Stimulated activated CD4-positive, alpha-beta T cell treated with anti-CD3 and anti-CD28 coated beads, Interleukin-12 subunit alpha, Interleukin-12 subunit beta, amount 100 ng/mL, for 24 hours (primary cell): ENCODE measurements around the gene SNHG17.
"Not testable (repeated sequence)": the region's sequence is repeated elsewhere in the genome, so short reads cannot be mapped to it uniquely, and the experiment has no call there.

Experiments used
- DNase-seq, 2 experiments: peaks; one replicate each; pipeline ENCODE4 v3.0.0-alpha.2; 2020; ENCODE audit warnings: low read depth in 2 of 2

Gene SNHG17

GRCh38 chr20:38447931-38448675 lies 13.0 kb upstream of the SNHG17 start:
- no peak for DNase-seq

- DNase-seq: no peak
Observed at GRCh38 chr20:38447251-38447661, 12.1 kb upstream of the SNHG17 start.

- DNase-seq: peak; percentile 83 to 95
Observed at GRCh38 chr20:38446441-38447209, 11.5 kb upstream of the SNHG17 start.

GRCh38 chr20:38445901-38446425 lies 10.8 kb upstream of the SNHG17 start:
- DNase-seq: no peak

GRCh38 chr20:38445381-38445796 lies 10.3 kb upstream of the SNHG17 start:
- no peak for DNase-seq

- DNase-seq: no peak
Observed at GRCh38 chr20:38441916-38442315, 6.8 kb upstream of the SNHG17 start.

GRCh38 chr20:38441110-38441509 lies 6.0 kb upstream of the SNHG17 start:
- not testable (repeated sequence) for DNase-seq

- no peak for DNase-seq
Observed at GRCh38 chr20:38437796-38438195, 2.7 kb upstream of the SNHG17 start.

- no peak for DNase-seq
Observed at GRCh38 chr20:38435555-38435939, 419 bp upstream of the SNHG17 start.

- no peak for DNase-seq
Observed at GRCh38 chr20:38434301-38434741, 807 bp downstream of the SNHG17 start.

- DNase-seq: no peak
Observed at GRCh38 chr20:38433304-38433972, 1.7 kb downstream of the SNHG17 start.

- DNase-seq: not testable (repeated sequence)
Observed at GRCh38 chr20:38432870-38433269, 2.3 kb downstream of the SNHG17 start.

GRCh38 chr20:38432292-38432691 lies 2.8 kb downstream of the SNHG17 start:
- no peak for DNase-seq

- no peak for DNase-seq
Observed at GRCh38 chr20:38430679-38431325, 4.3 kb downstream of the SNHG17 start.

GRCh38 chr20:38429301-38429700 lies 5.8 kb downstream of the SNHG17 start:
- DNase-seq: no peak

GRCh38 chr20:38428800-38429199 lies 6.3 kb downstream of the SNHG17 start:
- no peak for DNase-seq

- no peak for DNase-seq
Observed at GRCh38 chr20:38427655-38428023, 7.5 kb downstream of the SNHG17 start.

- no peak for DNase-seq
Observed at GRCh38 chr20:38426006-38426897, 8.9 kb downstream of the SNHG17 start.

- no peak for DNase-seq
Observed at GRCh38 chr20:38424401-38424800, 10.7 kb downstream of the SNHG17 start.

- DNase-seq: no peak
Observed at GRCh38 chr20:38423541-38423940, 11.6 kb downstream of the SNHG17 start.

- no peak for DNase-seq
Observed at GRCh38 chr20:38421915-38422314, 13.2 kb downstream of the SNHG17 start.
